OCI-LY7 (cell line): ENCODE measurements around the gene THAP2.

ENCODE experiments used
- EZH2phosphoT487 ChIP-seq: fragments of 200-600 bp; sonication (generic); IDR thresholded peaks from 2 replicates; pipeline ENCODE4 v1.6.1; 2018; ENCODE audit warnings: low read depth, borderline replicate concordance, mild to moderate bottlenecking, mixed run types, antibody characterized with exemption, low read length, moderate library complexity, mixed read lengths
- TF ChIP-seq, protein P1 (sequence below): fragments of 200-600 bp; sonication (generic); conservative IDR thresholded peaks from 2 replicates; pipeline ENCODE4 v1.5.1; 2014; ENCODE audit warnings: mild to moderate bottlenecking, antibody characterized with exemption, low read length, moderate library complexity, mixed read lengths

DNA sequence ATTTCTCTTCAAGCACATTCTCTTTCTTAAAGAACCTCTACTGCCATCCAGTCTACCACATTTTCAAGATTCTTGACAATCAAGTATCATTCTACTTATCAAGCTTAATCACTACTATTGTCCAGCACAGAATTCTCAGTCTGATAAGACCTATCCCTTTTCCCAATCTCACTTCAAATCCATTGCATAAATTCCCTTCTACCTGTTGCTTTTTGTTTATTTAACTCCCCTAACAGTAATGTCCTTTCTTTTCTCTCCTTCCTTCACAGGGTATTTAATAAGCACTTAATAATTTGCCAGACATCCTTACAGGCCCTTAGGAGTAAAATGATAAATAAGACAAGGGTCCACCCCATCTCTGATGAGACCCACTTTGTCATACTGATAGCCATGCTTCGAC, 42.2 kb upstream of the THAP2 start:
- TF ChIP-seq, protein P1, sequence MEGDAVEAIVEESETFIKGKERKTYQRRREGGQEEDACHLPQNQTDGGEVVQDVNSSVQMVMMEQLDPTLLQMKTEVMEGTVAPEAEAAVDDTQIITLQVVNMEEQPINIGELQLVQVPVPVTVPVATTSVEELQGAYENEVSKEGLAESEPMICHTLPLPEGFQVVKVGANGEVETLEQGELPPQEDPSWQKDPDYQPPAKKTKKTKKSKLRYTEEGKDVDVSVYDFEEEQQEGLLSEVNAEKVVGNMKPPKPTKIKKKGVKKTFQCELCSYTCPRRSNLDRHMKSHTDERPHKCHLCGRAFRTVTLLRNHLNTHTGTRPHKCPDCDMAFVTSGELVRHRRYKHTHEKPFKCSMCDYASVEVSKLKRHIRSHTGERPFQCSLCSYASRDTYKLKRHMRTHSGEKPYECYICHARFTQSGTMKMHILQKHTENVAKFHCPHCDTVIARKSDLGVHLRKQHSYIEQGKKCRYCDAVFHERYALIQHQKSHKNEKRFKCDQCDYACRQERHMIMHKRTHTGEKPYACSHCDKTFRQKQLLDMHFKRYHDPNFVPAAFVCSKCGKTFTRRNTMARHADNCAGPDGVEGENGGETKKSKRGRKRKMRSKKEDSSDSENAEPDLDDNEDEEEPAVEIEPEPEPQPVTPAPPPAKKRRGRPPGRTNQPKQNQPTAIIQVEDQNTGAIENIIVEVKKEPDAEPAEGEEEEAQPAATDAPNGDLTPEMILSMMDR: no peak
- no peak for TF ChIP-seq EZH2phosphoT487
